HG02798 (cell line): ENCODE results near the gene ZNF841.
"Not testable (repeated sequence)": the region's sequence is repeated elsewhere in the genome, so short reads cannot be mapped to it uniquely, and the experiment has no call there.

ENCODE experiments used
- ATAC-seq: cut with Tn5 transposase; IDR thresholded peaks from one replicate; pipeline ENCODE4 v1.9.1; 2021; ENCODE audit warnings: mild to moderate bottlenecking; ENCODE audit not compliant: unreplicated experiment, poor library complexity

The ZNF841 gene

DNA sequence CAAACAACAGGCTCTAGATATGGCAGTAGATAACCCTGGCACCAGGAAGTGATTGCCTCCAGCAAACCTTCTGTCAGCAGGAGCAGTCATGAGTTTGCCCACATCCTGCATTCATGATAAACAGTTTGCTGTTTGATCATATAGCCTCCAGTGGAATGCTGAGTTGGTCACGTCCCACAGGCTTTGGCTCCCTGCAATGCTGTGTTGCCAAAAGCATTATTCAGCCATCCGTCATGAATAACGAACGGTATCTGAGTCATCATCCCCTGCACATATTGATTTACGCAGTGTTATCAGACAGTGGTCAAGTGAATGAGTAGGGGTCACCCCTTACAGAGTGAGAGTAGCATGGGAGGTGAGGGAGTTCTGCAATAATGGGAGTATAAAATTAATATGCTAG lies 25.1 kb downstream of the ZNF841 start:
- no peak for ATAC-seq

DNA sequence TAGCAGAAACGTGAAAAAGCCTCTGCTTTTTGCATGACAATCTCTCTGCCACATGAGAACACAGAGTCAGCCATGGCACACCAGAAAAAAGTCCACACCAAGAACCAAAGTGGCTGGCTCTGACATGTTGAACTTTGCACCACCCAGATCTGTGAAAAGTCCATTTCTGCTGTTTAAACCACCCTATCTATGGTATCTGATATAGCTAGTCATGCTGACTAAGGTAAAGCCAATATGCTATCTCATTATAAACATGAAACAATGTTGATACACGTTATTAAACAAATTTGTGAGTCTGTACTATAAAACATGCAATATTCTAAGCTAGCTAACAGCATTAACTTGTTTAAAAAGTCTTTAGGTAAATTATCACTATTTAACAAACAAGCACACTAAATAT lies 25.9 kb downstream of the ZNF841 start:
- no peak for ATAC-seq

DNA sequence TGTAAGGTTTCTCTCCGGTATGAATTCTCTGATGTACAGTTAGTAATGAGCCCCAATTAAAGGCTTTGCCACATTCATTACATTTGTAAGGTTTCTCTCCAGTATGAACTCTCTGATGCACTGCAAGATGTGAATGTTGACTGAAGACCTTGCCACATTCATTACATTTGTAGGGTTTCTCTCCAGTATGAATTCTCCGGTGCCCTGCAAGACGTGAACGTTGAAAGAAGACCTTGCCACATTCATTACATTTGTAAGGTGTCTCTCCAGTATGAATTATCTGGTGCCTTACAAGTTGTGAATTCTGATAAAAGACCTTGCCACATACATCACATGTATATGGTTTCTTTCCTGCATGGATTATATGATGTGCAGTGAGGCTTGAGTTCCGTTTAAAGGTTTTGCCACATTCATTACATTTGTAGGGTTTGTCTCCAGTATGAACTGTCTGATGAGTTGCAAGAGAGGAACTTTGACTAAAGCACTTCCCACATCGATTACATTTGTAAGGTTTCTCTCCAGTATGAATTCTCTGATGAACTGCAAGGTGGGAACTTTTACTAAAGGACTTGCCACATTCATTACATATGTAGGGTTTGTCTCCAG lies 29.2 kb downstream of the ZNF841 start:
- no peak for ATAC-seq

DNA sequence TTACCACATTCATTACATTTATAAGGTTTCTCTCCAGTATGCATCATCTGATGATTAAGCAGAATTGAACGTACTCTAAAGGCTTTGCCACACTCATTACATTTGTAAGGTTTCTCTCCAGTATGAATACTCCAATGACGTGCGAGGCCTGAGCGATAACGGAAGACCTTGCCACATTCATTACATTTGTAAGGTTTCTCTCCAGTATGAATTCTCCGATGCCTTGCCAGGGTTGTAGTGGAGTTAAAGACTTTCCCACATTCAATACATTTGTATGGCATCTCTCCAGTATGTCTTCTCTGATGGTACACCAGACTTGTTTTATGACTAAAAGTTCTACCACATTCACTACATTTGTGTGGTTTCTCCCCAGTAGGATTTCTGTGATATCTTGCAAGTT lies 30.2 kb downstream of the ZNF841 start:
- ATAC-seq = no peak

DNA sequence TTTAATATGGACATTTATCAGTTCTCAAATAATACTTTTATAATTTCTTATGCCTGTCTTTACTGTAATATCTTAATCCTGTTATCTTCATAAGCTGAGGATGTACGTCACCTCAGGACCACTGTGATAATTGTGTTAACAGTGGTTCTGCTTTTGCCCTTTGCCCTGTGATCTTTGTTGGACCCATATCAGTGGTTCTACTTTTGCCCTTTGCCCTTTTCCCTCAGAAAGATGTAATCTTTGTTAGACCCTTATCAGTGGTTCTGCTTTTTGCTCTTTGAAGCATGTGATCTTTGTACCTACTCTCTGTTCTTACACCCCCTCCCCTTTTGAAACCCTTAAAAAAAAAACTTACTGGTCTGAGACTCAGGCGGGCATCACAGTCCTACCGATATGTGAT lies 39.1 kb downstream of the ZNF841 start:
- ATAC-seq = not testable (repeated sequence)

DNA sequence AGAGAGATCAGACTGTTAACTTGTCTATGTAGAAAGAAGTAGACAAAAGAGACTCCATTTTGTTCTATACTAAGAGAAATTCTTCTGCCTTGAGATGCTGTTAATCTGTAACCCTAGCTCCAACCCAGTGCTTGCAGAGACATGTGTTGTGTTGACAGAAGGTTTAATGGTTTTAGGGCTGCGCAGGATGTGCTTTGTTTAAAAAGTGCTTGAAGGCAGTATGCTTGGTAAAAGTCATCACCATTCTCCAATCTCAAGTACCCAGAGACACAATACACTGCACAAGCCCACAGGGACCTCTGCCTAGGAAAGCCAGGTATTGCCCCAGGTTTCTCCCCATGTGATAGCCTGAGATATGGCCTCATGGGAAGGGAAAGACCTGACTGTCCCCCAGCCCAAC lies 43.8 kb downstream of the ZNF841 start:
- not testable (repeated sequence) for ATAC-seq

DNA sequence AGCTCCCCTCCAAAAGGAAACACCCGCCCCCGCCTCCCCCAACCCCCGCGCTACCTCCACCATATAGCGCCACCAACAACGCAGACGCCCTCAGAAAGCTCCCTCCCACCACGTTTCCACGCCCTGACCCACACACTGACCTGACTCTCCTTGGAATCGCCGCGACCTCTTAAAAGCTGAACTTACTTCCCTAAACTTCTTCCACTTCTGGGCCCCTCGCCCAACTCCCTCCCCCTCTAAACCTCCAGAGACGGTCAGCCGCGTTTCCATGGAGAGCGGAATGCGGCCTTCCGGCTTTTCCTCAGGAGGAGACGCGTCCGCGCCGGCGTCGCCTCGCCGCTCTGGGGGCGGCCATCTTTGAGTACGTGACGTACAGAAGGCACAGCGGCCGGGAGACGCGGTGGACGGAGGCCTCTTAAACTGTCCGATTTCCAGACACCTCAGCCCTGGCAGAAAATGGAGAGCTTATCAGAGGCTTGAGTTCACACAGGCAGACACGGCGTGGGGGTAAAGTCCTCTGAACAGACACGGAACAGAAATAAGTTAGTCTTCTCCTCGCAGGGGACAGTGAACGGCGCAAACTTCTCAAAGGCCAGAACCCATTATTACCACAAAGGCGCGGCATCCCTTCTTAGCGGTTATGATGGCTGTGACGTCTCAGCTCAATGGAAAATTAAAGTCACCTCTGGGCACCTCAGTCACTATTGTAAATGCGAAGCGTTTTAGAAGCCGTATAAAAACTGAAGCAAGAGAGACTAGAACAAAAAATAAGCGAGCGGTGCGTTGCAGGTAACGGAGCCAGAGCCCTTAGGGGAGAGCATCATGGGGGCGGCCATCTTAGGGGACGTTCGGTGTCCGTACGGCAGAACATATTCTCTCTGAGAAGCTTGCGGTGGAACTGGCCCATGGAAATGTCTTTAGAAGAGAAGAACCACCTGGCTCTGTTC lies 46.7 kb downstream of the ZNF841 start, which contains the start of gene ZNF432:
Gene ZNF432 (minus strand): TSS at position 284 of the 947 bp plus-strand sequence. CDS start 1,970 bp downstream, outside the sequence.
- ATAC-seq = peak; percentile 94

DNA sequence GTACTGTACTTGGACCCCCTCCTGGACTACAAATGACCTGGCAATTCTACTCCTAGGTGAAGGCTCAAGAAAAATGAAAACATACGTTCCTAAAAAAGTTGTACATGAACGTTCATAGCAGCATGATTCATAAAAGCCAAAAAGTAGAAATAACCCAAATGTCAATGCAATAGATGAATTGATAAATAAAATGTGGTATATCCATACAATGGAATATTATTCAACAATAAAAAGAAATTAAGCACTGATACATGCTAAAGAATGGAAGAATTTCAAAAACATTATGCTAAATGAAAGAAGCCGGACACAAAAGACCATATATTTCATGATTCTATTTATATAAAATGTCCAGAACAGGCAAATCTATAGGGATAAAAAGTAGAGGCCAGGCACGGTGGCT lies 56.4 kb downstream of the ZNF841 start:
- ATAC-seq = no peak

DNA sequence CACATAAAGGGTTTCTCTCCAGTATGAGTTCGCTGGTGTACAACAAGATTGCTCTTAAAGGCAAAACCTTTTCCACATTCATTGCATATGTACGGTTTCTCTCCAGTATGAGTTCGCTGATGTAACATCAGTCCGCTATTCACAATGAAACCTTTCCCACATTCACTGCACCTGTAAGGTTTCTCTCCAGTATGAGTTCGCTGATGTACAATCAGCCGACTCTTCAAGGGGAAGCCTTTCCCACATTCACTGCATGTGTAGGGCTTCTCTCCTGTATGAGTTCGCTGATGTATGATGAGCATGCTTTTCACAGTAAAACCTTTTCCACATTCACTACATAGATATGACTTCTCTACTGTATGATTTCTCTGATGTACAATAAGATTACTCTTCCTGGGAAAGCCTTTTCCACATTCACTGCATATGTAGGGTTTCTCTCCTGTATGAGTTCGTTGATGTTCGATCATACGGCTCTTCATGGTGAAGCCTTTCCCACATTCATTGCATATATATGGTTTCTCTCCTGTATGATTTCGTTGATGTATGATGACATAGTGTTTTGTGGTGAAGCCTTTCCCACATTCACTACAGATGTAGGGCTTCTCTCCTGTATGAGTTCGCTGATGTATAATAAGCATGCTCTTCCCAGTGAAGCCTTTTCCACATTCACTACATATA lies 61.4 kb downstream of the ZNF841 start:
- ATAC-seq = no peak

DNA sequence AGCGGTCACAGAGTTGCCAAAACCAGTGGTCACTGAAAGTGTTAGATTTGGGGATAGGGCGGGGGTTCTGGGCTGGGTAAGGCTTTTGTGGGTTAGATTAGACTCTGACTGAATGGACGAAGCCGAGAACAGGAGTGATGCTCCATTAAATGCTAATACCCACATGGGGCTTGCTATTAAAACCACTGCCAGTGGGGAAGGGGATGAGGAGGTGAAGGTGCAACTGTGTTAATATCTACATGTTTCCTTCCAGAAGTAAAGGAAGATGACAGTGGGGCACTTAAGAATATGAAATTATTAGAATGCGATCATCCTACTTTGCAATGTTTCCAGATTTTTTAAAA lies 66.8 kb downstream of the ZNF841 start:
- peak; percentile 16 for ATAC-seq

DNA sequence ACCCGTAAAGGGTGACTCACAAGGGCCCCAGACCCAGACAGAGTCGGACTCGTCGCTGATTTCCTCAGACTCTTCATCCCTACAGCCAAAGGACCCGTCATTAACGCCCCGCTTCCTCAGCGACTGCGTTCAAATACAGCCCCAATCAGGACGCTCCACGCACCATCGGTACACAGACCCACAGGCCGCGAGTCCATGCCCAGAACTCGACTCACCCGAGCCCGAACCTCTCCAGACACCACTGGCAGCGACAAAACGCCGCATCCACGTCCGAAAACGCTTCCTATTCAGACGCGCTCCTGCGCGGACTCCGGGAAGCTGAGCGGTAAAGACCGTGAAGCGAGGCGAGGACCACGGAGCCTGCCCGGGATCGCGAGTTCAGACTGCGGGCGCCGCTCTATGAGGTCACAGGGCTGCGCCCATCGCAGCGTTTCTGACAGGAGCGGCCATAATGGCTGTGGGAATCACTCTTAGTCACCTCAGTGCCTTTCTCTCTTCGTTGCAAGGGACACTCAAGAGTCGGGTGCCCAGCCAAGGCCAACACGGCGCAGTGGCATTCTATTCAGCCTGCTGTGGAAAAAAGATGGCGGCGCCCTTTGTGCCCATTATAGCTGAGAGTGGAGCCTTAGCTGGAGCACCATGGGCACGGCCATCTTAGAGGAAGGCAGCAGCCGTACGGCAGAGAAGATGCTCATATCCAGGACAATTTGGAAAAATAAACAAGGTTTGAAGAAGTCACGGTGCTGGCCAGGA lies 67.4 kb downstream of the ZNF841 start, which contains the start of gene ZNF614:
Gene ZNF614 (minus strand): TSS at position 353 of the 753 bp plus-strand sequence. CDS start 2,634 bp downstream, outside the sequence.
- peak; percentile 93 for ATAC-seq

DNA sequence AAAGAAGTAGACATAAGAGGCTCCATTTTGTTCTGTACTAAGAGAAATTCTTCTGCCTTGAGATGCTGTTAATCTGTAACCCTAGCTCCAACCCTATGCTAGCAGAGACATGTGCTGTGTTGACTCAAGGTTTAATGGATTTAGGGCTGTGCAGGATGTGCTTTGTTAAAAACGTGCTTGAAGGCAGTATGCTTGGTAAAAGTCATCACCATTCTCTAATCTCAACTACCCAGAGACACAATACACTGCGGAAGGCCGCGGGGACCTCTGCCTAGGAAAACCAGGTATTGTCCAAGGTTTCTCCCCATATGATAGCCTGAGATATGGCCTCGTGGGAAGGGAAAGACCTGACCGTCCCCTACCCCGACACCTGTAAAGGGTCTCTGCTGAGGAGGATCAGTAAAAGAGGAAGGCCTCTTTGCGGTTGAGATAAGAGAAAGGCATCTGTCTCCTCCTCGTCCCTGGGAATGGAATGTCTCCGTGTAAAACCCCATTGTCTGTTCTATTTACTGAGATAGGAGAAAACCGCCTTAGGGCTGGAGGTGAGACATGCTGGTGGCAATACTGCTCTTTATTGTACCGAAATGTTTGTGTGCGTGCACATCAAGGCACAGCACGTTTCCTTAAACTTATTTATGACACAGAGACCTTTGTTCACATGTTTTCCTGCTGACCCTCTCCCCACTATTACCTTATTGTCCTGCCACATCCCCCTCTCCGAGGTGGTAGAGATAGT lies 69.1 kb downstream of the ZNF841 start:
- not testable (repeated sequence) for ATAC-seq

DNA sequence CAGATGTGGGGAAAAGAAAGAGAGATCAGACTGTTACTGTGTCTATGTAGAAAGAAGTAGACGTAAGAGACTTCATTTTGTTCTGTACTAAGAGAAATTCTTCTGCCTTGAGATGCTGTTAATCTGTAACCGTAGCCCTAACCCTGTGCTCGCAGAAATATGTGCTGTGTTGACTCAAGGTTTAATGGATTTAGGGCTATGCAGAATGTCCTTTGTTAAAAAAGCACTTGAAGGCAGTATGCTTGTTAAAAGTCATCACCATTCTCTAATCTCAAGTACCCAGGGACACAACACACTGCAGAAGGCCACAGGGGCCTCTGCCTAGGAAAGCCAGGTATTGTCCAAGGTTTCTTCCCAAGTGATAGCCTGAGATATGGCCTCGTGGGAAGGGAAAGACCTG lies 71.1 kb downstream of the ZNF841 start:
- ATAC-seq = not testable (repeated sequence)

DNA sequence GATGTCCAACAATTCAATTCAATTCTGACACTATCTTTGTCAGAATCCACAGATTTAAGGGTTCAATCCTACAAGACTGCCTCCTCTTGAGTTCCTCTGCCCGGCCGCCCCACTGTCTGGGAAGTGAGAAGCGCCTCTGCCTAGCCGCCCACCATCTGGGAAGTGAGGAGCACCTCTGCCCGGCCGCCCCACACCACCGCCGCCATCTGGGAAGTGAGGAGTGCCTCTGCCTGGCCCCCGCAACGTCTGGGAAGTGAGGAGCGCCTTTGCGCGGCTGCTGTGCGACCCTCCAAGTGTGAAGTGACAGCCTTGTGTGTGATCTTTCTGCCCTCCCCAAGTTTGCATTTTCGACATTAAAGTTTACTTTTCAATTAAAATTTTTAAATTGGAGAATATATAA lies 73.4 kb downstream of the ZNF841 start:
- ATAC-seq = no peak

DNA sequence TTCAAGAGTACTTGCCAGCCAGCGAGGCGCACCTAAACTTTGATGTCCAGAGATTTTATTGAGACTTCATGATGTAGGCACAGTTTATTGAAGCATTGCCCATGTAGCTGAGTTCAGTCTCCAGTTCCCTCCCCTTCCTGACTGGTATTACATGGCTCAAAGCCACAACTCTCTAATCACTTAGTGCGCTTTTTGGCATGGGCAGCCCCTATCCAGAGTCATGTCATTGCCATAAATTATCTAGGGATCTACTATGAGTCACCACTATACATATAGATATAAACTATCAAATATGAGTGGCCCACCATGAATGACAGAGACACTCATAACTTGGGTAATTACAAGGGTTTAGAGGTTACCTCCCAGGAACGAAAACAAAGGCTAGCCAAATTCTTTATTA lies 75.1 kb downstream of the ZNF841 start:
- ATAC-seq = no peak
